Tracheal epithelial cell (primary cell): ENCODE data around the gene TREH. TPM values are rescaled to one million over a fixed set of nuclear protein-coding genes. Genes with fewer than 3 reads are reported as not detected.

Experiments used
- total RNA-seq: library from RNA; depleted of rRNA; stranded (reverse); fragments of >200 nt; gene quantifications from 2 replicates; pipeline ENCODE4 v1.2.1, GENCODE V29; 2014

TREH gene
- not detected in 2 replicates for total RNA-seq

GRCh38 chr11:118679483-118679882, at the start of gene TREH:
Gene TREH (minus strand): TSS chr11:118679650. CDS start chr11:118679627, 23 bp downstream.

DNA sequence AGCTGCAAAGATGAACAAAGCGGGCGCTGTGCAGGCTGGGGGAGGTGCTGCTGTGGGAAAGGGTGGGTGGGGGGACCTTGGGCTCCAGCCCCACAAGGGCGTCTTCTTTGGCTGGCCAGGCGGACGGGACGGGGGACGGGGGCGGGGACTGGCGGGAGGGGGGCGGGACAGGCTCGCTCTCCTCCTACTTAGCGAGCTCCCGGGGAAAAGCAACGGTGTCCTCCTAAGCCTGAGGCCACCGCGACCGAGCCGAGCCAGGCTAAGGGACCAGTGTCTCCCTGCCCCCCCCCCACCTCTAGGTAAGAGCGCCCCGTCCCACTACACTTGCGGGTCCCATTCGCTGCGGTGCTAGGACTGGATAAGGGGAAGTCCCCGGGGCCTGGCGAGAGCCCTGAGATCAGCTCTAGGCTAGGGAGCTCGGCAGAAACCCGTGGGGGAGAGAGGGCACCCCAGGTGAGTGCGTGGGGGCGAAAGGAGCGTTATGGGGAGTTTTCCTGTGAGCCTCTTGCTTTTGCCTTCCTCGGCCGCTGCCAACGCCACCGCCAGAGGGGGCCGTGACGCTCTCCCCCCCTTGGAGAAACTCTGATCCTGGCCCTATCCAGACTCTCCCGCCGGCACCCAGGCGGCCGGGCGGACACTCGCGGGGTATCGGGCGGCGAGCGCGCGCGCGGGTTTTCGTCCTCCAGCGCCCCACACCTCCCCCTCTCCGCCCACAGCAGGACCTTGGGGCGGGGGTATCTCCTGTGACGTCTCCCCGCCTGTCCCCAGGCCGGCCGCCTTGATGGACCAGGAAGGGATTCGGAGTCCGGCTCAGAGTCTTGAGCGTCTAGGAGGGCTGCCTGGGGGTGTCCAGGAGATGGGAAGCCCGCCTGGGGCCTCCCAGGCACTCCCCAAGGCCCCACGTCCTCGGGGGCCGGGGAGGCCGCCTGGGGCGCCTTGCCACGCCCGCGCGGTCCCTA, 71.8 kb downstream of the TREH start, which contains the start of gene PHLDB1:
Gene PHLDB1, plus strand, starts transcription at position 215 of the 959 bp plus-strand sequence. CDS start 6,222 bp downstream, outside the sequence.

Other genes starting within 250 kb of the TREH start
- 15.2 and 17.1 TPM in 2 replicates for gene KMT2A, start 243.2 kb downstream of the TREH start, total RNA-seq
- gene TTC36, start 152.2 kb downstream of the TREH start, total RNA-seq = 1.1 and 1.7 TPM in 2 replicates
- gene TMEM25, start 148.5 kb downstream of the TREH start, total RNA-seq = 38.3 and 46.9 TPM in 2 replicates
- 20.0 and 21.2 TPM in 2 replicates for gene IFT46, start 113.7 kb downstream of the TREH start, total RNA-seq
- 71.8 and 92.5 TPM in 2 replicates for gene ARCN1, start 107.2 kb downstream of the TREH start, total RNA-seq
- gene PHLDB1, start 72.0 kb downstream of the TREH start, total RNA-seq = 10.2 and 18.3 TPM in 2 replicates
- gene DDX6, start 111.5 kb upstream of the TREH start, total RNA-seq = 81.0 and 95.3 TPM in 2 replicates
- gene CXCR5, start 204.2 kb upstream of the TREH start, total RNA-seq = under 0.01 TPM in 1 of 2 replicates, not detected in the other
- gene BCL9L, start 246.3 kb upstream of the TREH start, total RNA-seq = 22.4 and 30.1 TPM in 2 replicates